Body of pancreas (tissue), 4 donors: ENCODE results near the gene OXCT1. TPM values are rescaled to one million over a fixed set of nuclear protein-coding genes. Genes with fewer than 3 reads are reported as not detected.

Experiments used
- ATAC-seq: fragments of 150-250 bp; one replicate; pipeline ENCODE4 v1.9.1; 2016
- DNase-seq, 4 donors: peaks; one replicate each; pipeline ENCODE4 v3.0.0-alpha.2; 2019
- H3K27ac ChIP-seq, 4 donors: fragments of 200-600 bp; sonication (generic); 1 replicate in 3 of 4; 2 replicates in 1 of 4; pipeline versions ENCODE4 v1.5.1 to v1.6.1; 2016 to 2019; ENCODE audit warnings: mild to moderate bottlenecking in 1 of 4, mixed read lengths in 1 of 4, moderate library complexity in 1 of 4
- H3K27me3 ChIP-seq, 2 donors: fragments of 200-600 bp; sonication (generic); one replicate each; pipeline ENCODE4 v1.6.0; 2016; ENCODE audit warnings: mild to moderate bottlenecking in 1 of 2
- H3K36me3 ChIP-seq, 2 donors: fragments of 200-600 bp; sonication (generic); replicated peaks in 1 of 2; 2 replicates each; pipeline ENCODE4 v1.5.1; 2016; ENCODE audit warnings: low read depth in 2 of 2; ENCODE audit not compliant: insufficient read depth in 1 of 2
- H3K4me1 ChIP-seq: fragments of 200-600 bp; sonication (generic); one replicate; pipeline ENCODE4 v1.6.0; 2016
- H3K4me3 ChIP-seq, 2 donors: fragments of 200-600 bp; sonication (generic); 1 replicate in 1 of 2; 2 replicates in 1 of 2; pipeline ENCODE4 v1.5.1; 2016 to 2019
- H3K9me3 ChIP-seq, 3 donors: fragments of 200-600 bp; sonication (generic); 1 replicate in 2 of 3; 2 replicates in 1 of 3; pipeline ENCODE4 v1.5.1; 2016
- POLR2A ChIP-seq, 3 donors: fragments of 450-650 bp; IDR thresholded peaks; one replicate each; pipeline ENCODE4 v1.6.1; 2016; ENCODE audit warnings: antibody characterized with exemption in 3 of 3, mild to moderate bottlenecking in 2 of 3
- WGBS, 2 donors: methylation state at CpG; one replicate each; pipeline ENCODE4 v1.1.5; 2017; 5-methylcytosine and 5-hydroxymethylcytosine counted together
- intact Hi-C: fragments of 100-400 bp; cut with DNase I; formaldehyde crosslinking; loops from one replicate; pipeline ENCODE4 v1.15.1; 2023
- total RNA-seq, 2 donors: library from RNA; depleted of rRNA; stranded (reverse); fragments of >200 nt; gene quantifications; one replicate each; pipeline ENCODE4 v1.1.0, GENCODE V29; 2016
- TF ChIP-seq, protein P1 (sequence below), 7 experiments: fragments of 450-650 bp in 4 of 7; fragments of 200-600 bp in 3 of 7; sonication (generic) in 3 of 7; IDR thresholded peaks; one replicate each; pipeline ENCODE4 v1.5.1; 2016 to 2019; ENCODE audit warnings: antibody characterized with exemption in 7 of 7

Gene OXCT1
- total RNA-seq, 2 donors from 2014 or later: 3.9 to 7.9 TPM

DNA sequence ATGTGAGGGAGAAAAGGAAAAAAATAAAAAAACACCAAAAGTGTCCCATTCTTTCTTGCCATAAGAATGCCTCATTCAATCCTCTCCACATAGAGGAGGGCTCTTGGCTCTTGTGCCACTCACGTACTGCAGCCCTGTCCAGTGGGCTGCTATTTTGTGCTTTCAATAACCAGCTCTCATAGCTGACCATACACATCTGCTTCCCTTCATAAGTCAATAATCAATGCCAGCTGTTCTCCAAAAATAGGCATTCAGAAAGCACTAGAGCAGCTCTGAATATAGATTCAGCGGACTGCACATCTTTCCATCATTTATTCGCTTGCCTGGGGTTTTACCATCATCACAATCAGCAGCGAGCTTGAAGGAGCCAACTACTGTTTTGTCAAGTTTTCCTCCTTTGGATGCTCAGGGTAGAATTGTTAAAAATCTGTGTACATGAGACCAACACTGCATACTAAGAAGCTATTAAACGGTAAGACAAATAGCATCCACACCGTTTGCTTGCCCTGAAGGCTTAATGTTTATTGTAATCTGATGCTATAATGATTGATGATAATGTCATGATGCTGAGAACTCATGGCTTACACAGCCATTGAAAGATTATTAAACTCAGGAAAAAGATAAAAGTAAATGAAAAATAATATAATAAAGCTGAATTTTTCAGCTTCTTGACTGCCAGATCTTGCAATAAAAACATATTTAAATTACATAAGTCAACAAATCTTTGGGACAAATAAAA lies 80.0 kb downstream of the OXCT1 start:
- ATAC-seq: no peak
- intact Hi-C loops: no loop called here
- no peaks in the 10 kb centered on the region for H3K36me3 ChIP-seq
- TF ChIP-seq, protein P1, sequence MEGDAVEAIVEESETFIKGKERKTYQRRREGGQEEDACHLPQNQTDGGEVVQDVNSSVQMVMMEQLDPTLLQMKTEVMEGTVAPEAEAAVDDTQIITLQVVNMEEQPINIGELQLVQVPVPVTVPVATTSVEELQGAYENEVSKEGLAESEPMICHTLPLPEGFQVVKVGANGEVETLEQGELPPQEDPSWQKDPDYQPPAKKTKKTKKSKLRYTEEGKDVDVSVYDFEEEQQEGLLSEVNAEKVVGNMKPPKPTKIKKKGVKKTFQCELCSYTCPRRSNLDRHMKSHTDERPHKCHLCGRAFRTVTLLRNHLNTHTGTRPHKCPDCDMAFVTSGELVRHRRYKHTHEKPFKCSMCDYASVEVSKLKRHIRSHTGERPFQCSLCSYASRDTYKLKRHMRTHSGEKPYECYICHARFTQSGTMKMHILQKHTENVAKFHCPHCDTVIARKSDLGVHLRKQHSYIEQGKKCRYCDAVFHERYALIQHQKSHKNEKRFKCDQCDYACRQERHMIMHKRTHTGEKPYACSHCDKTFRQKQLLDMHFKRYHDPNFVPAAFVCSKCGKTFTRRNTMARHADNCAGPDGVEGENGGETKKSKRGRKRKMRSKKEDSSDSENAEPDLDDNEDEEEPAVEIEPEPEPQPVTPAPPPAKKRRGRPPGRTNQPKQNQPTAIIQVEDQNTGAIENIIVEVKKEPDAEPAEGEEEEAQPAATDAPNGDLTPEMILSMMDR (IDR thresholded peaks at IDR 0.05): no peak
- no peak for TF ChIP-seq POLR2A (IDR thresholded peaks at IDR 0.05)
- DNase-seq: no peak
- 70 to 79% methylated on average over 6 of the region's 6 CpGs for WGBS, 2 donors
- no peaks in the 10 kb centered on the region for H3K4me1 ChIP-seq
- no peak overlapping the region for H3K4me3 ChIP-seq
- H3K27me3 ChIP-seq: no peaks in the 10 kb centered on the region
- no peak overlapping the region for H3K27ac ChIP-seq
- no peaks in the 10 kb centered on the region for H3K9me3 ChIP-seq

DNA sequence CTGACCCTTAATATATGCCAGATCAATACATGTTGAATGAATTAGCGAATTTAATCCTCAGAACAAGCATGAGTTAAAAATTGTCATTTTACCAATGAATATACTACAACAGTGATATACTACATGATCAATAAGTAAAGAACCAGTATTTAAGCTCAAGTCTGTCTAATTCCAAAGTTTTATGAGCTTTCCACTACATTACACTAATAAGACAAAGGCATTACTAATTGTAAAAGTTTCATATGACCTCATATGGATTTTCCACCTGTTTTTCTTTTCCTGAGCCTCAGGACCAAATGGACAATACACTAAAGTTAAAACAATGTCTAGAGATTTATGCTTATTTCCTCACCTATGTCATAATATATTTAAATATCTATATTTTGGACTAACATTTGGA lies 80.8 kb downstream of the OXCT1 start:
- no peak overlapping the region for H3K27ac ChIP-seq
- WGBS, 2 donors: 82 to 93% methylated on average over 1 of the region's 1 CpG
- no peaks in the 10 kb centered on the region for H3K4me1 ChIP-seq

DNA sequence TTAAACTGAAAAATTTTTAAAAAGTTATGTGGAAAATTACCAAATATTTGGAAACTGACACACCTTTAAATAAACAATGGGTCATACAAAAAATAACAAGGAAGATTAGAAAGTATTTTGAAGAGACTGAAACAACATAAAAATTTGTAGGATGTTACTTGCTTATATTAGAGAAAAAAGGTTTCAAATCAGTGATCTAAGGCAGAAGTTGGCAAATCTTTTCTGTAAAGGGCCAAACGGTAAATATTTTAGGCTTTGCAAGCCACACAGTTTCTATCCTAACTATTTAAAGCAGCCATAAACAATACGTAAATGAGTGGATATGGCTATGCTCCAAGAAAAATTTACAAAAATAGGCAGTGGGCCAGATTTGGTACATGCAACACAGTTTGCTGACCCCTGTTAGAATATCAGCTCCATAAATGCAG lies 81.3 kb downstream of the OXCT1 start:
- no peak overlapping the region for H3K4me3 ChIP-seq
- DNase-seq: no peak
- ATAC-seq: no peak
- no peaks in the 10 kb centered on the region for H3K9me3 ChIP-seq
- intact Hi-C loops: no loop called here
- no peak overlapping the region for H3K27ac ChIP-seq
- H3K27me3 ChIP-seq: no peaks in the 10 kb centered on the region
- TF ChIP-seq, protein P1 (IDR thresholded peaks at IDR 0.05): no peak
- no peak for TF ChIP-seq POLR2A (IDR thresholded peaks at IDR 0.05)
- no peaks in the 10 kb centered on the region for H3K4me1 ChIP-seq
- 74% methylated on average over 2 of the region's 2 CpGs for WGBS, 2 donors
- no peaks in the 10 kb centered on the region for H3K36me3 ChIP-seq

More for the DNA sequence above, 80.8 kb downstream of the OXCT1 start:
- DNase-seq: no peak
- TF ChIP-seq POLR2A (IDR thresholded peaks at IDR 0.05): no peak
- TF ChIP-seq, protein P1 (IDR thresholded peaks at IDR 0.05): no peak
- no peak overlapping the region for H3K4me3 ChIP-seq
- H3K9me3 ChIP-seq: no peaks in the 10 kb centered on the region
- no peaks in the 10 kb centered on the region for H3K36me3 ChIP-seq
- intact Hi-C loops: no loop called here
- no peak for ATAC-seq
- H3K27me3 ChIP-seq: no peaks in the 10 kb centered on the region

DNA sequence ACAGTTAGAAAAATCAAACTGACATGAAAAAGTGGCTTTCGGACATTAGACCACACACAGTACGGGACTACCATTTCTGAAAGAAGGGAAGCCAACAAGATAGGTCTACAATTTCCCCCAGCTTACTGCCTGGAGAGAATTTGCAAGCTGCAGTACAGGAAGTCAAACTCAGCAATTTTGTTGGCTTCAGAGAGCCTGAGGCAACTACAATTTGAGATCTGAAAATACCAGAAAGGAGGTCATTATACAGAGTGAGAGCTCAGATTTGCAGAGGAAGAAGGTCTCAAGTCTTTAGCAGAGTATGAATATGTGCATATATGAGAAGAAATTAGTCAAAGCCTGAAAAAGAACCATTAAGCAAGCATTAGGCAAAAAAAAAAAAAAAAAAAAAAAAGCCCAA lies 83.0 kb downstream of the OXCT1 start:
- no peak for DNase-seq
- ATAC-seq: no peak
- TF ChIP-seq, protein P1 (IDR thresholded peaks at IDR 0.05): no peak
- no peak for TF ChIP-seq POLR2A (IDR thresholded peaks at IDR 0.05)
- intact Hi-C loops: no loop called here
- no peaks in the 10 kb centered on the region for H3K27me3 ChIP-seq
- no peaks in the 10 kb centered on the region for H3K36me3 ChIP-seq
- 94 to 98% methylated on average over 2 of the region's 2 CpGs for WGBS, 2 donors
- H3K4me3 ChIP-seq: no peak overlapping the region
- no peaks in the 10 kb centered on the region for H3K4me1 ChIP-seq
- no peaks in the 10 kb centered on the region for H3K9me3 ChIP-seq
- no peak overlapping the region for H3K27ac ChIP-seq

DNA sequence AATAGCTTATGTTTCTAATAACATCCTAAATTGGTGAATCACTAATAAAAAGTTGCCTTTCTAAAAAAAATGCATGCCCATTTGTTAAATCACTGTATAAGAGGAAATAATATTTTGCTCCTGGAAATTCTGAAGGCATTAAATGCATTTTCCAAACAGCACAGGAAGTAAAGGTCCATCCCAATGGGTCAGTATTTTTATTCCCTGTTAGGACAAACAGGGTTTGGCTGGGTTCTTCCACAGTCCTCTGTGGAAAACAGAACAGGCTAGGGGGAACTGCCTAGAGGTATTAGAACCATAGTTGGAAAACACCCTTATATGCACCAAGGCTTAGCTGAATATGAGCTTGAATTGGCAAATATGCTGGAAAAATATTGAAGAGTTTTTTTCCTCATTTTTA lies 85.2 kb downstream of the OXCT1 start:
- no peak for ATAC-seq
- intact Hi-C loops: no loop called here

More for the DNA sequence above, 85.2 kb downstream of the OXCT1 start:
- H3K4me3 ChIP-seq: no peak overlapping the region
- no peaks in the 10 kb centered on the region for H3K4me1 ChIP-seq
- TF ChIP-seq, protein P1 (IDR thresholded peaks at IDR 0.05): no peak
- no peak for TF ChIP-seq POLR2A (IDR thresholded peaks at IDR 0.05)
- H3K27ac ChIP-seq: no peak overlapping the region
- H3K27me3 ChIP-seq: no peaks in the 10 kb centered on the region
- no peaks in the 10 kb centered on the region for H3K36me3 ChIP-seq
- no peak for DNase-seq
- no peaks in the 10 kb centered on the region for H3K9me3 ChIP-seq
